Mucosa of descending colon (tissue), 3 donors: Measurements from ENCODE around the gene APOBEC3H. TPM values are rescaled to one million over a fixed set of nuclear protein-coding genes. Genes with fewer than 3 reads are reported as not detected.
"Not testable (repeated sequence)": the region's sequence is repeated elsewhere in the genome, so short reads cannot be mapped to it uniquely, and the experiment has no call there.

ENCODE experiments used
- ATAC-seq: fragments of 200-7000 bp; cut with Tn5 transposase; one replicate; pipeline ENCODE4 v1.9.1; 2020; ENCODE audit warnings: mild to moderate bottlenecking, moderate library complexity
- DNase-seq, 3 donors: peaks; one replicate each; pipeline ENCODE4 v3.0.0-alpha.2; 2020
- H3K36me3 ChIP-seq: fragments of 200-600 bp; one replicate; pipeline ENCODE4 v1.8.0; 2021; ENCODE audit warnings: low read depth, mild to moderate bottlenecking
- H3K4me1 ChIP-seq: fragments of 200-600 bp; one replicate; pipeline ENCODE4 v1.8.0; 2021; ENCODE audit warnings: low read depth, mild to moderate bottlenecking
- H3K4me3 ChIP-seq: fragments of 200-600 bp; one replicate; pipeline ENCODE4 v1.8.0; 2021; ENCODE audit warnings: mild to moderate bottlenecking
- H3K9me3 ChIP-seq: fragments of 200-600 bp; one replicate; pipeline ENCODE4 v1.8.0; 2021; ENCODE audit warnings: mild to moderate bottlenecking
- intact Hi-C, 2 donors: fragments of 100-400 bp; cut with DNase I in 1 of 2; cut with micrococcal nuclease in 1 of 2; formaldehyde crosslinking; loops; one replicate each; pipeline versions ENCODE4 v1.11.0 to v1.11.1; 2022; cut with DNase I, micrococcal nuclease
- long read RNA-seq, 2 donors: library from polyadenylated mRNA; unstranded; transcript quantifications; one replicate each; pipeline ENCODE4 v2.0.0, GENCODE V29; 2019 to 2021
- total RNA-seq, 3 donors: library from RNA; stranded (reverse); fragmentation: NEBNext Ultra II Directional in 2 of 3; extraction: Animal tissue kit (Norgen Biotek cat#: 25700) in 2 of 3; gene quantifications; one replicate each; pipeline versions ENCODE4 v1.2.1 to v1.2.4, GENCODE V29; 2021 to 2023
- TF ChIP-seq, protein P1 (sequence below): fragments of 200-600 bp; IDR thresholded peaks from one replicate; pipeline ENCODE4 v1.8.0; 2022; ENCODE audit warnings: antibody characterized with exemption, mild to moderate bottlenecking
- donor health status: DM: no; HTN: no; CAD: no; lungs with moderate emphysema.
- donor health status: DM: no; HTN: no; CAD: no.
- donor health status: DM: no; HTN: yes; CAD: no.

The APOBEC3H gene
- total RNA-seq: under 1 TPM in 1 of 3 donors, not detected in 2; 0.51 TPM
- long read RNA-seq, donor 1: 0 reads
- long read RNA-seq, donor 2: 0 reads

DNA sequence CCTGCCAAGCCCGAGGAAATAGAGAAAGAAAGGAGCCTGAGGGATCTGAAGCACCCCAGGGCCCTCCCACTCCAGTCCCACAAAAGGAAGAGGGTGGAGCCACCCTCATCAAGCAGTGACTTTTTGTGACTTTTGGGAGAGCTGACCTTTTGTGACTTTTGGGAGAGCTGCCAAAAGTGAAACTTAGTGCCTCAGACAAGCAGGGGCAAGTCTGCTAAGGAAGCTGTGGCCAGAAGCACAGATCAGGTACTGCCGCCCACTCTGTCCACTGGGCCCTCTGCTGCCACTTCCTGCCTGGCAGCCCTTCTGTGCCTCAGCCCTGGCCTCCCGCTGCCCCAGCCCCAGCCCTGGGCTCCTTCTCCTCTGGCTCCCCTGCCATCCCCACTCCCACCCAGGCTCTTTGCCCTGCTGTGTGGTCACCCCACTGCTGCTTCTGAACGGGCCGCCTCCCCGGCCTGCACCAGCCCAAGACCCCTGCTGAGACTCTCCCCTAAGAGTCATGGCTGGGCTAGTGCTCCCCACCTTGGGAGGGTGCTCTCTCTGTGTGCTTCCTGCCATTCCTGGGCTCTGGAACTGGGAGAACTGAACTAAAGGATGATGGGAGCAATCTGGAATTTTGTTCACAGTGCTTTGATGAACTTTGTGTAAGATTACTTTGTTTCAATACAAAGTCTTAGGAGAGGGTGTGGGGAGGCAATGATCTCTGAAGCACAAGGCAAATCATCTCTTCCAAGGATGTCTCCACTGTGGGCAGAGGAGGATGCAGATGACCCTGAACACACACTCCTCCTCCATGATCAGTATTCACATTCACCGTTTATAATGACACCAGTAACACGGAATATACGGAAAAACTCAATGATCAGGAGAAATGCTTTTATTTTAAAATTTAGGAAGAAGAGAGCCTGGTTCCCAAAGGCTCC lies at the start of gene APOBEC3H:
Gene APOBEC3H (plus strand): TSS at position 147 of the 923 bp plus-strand sequence. CDS start 3,035 bp downstream, outside the sequence.
- no peaks in the 10 kb centered on the region for H3K4me1 ChIP-seq
- peak in 1 of 3 donors; percentile 66 for DNase-seq
- ATAC-seq: peak; percentile 64
- no peak within 1 kb of the TSS for H3K4me3 ChIP-seq
- intact Hi-C loops: no loop called here
- no peaks in the 10 kb centered on the region for H3K9me3 ChIP-seq
- TF ChIP-seq, protein P1, sequence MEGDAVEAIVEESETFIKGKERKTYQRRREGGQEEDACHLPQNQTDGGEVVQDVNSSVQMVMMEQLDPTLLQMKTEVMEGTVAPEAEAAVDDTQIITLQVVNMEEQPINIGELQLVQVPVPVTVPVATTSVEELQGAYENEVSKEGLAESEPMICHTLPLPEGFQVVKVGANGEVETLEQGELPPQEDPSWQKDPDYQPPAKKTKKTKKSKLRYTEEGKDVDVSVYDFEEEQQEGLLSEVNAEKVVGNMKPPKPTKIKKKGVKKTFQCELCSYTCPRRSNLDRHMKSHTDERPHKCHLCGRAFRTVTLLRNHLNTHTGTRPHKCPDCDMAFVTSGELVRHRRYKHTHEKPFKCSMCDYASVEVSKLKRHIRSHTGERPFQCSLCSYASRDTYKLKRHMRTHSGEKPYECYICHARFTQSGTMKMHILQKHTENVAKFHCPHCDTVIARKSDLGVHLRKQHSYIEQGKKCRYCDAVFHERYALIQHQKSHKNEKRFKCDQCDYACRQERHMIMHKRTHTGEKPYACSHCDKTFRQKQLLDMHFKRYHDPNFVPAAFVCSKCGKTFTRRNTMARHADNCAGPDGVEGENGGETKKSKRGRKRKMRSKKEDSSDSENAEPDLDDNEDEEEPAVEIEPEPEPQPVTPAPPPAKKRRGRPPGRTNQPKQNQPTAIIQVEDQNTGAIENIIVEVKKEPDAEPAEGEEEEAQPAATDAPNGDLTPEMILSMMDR: no peak
- H3K36me3 ChIP-seq: no peaks in the 10 kb centered on the region

DNA sequence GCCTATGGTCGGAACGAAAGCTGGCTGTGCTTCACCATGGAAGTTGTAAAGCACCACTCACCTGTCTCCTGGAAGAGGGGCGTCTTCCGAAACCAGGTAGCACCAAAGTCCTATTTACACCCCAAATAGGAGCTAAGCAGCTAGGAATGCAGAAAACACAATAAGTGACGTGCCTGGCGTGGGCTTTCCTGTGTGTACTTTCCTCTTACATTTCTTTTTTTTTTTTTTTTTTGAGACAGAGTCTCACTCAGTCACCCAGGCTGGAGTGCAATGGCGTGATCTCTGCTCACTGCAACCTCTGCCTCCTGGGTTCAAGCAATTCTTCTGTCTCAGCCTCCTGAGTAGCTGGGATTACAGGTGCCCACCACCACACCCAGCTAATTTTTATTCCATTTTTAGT lies 47.6 kb upstream of the APOBEC3H start:
- intact Hi-C loops: not testable (repeated sequence)

DNA sequence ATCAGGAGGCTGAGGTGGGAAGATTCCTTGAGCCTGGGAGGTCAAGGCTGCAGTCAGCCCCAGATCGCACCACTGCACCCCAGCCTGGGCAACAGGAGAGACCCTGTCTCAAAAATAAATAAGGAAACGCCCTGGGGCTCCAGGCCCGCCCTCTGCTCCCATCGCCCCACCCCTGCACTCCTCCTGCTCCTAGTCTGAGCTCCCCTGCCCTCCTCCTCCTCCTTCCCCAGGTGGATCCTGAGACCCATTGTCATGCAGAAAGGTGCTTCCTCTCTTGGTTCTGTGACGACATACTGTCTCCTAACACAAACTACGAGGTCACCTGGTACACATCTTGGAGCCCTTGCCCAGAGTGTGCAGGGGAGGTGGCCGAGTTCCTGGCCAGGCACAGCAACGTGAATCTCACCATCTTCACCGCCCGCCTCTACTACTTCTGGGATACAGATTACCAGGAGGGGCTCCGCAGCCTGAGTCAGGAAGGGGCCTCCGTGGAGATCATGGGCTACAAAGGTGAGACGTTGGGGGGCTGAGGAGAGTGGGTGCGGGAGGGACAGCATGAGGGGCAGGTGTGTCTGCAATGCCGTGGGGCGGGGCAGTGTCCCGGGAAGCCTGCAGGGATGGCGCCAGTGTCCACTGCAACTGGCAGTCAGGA lies 45.1 kb upstream of the APOBEC3H start:
- ATAC-seq, H3K9me3 ChIP-seq, H3K4me1 ChIP-seq, DNase-seq, H3K4me3 ChIP-seq, H3K36me3 ChIP-seq, intact Hi-C loops: not testable (repeated sequence)

More for the DNA sequence above, 47.6 kb upstream of the APOBEC3H start:
- not testable (repeated sequence) for H3K36me3 ChIP-seq, H3K4me1 ChIP-seq, ATAC-seq, H3K9me3 ChIP-seq, DNase-seq, H3K4me3 ChIP-seq

DNA sequence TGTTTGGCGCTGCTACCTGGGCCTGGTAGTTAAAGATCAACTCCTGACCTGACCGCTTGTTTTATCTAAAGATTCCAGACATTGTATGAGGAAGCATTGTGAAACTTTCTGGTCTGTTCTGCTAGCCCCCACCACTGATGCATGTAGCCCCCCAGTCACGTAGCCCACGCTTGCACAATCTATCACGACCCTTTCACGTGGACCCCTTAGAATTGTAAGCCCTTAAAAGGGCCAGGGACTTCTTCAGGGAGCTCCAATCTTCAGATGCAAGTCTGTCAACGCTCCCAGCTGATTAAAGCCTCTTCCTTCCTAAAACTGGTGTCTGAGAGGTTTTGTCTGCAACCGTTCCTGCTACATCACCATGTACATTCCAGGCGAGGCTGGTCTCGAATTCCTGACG lies 41.4 kb upstream of the APOBEC3H start:
- intact Hi-C loops: no loop called here
- Histone ChIP-seq H3K4me1 (no peaks in the 10 kb centered on the region), H3K36me3 (no peaks in the 10 kb centered on the region), H3K4me3 (no peak overlapping the region), H3K9me3 (no peaks in the 10 kb centered on the region)
- ATAC-seq: no peak
- no peak for DNase-seq
- TF ChIP-seq, protein P1: no peak

DNA sequence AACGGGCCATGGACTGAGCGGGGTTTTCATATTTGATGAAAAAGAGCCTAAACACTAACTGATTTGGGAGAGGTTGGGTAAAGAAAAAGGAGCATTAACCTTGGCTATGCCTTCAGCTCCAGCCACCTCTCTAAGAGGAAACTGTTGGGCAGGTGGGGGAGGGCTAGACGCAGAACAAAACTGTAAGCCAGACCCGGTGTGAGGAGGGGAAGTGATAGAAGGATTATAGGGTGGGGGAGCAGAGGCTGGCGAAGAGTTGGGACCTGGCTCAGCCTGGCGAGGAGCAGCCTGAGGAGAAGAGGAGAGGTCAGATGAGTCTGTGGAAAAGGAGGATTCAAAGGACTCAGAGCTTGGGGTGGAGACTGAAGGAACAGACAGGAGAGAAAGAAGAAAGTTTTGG lies 35.8 kb upstream of the APOBEC3H start:
- H3K9me3 ChIP-seq, H3K4me1 ChIP-seq, H3K4me3 ChIP-seq, intact Hi-C loops, DNase-seq, ATAC-seq, H3K36me3 ChIP-seq: not testable (repeated sequence)

DNA sequence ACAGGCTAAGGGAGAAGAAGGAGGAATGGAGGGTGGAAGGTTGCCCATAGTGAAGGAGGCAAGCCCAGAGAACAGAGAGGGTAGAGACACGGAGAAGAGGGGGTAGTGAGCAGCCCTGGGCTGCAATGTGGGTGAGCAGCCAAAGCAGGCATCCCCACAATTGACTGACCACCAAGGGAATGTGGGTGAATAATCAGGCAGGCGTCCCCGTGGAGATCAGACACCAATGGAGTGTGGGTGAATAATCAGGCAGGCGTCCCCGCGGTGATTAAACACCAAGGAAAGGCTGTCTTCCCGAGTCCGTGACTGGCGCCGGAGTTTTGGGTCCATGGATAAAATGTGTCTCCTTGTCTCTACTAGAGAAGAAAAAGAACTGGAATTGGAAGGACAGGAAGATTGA lies 35.1 kb upstream of the APOBEC3H start:
- H3K36me3 ChIP-seq, H3K4me3 ChIP-seq, H3K9me3 ChIP-seq, ATAC-seq, H3K4me1 ChIP-seq, intact Hi-C loops, DNase-seq: not testable (repeated sequence)

DNA sequence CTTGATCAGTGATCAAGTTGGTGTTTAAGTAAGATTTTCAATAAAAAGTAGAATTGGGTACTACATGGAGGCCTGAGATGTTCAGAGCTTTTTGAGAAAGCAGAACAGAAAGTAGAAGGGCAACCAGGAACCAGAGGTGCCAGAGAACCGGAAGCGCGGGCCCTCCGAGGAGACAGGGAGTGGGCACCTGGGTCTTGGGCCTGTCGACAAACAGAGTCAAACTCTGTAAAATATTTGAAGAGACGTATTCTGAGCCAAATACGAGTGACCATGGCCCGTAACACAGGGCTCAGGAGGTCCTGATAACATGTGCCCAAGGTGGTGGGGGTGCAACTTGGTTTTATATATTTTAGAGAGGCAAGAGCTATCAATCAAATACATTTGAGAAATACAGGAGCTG lies 33.1 kb upstream of the APOBEC3H start:
- H3K4me1 ChIP-seq, H3K36me3 ChIP-seq, H3K9me3 ChIP-seq, DNase-seq, intact Hi-C loops, H3K4me3 ChIP-seq: not testable (repeated sequence)
- ATAC-seq: peak; percentile 68

DNA sequence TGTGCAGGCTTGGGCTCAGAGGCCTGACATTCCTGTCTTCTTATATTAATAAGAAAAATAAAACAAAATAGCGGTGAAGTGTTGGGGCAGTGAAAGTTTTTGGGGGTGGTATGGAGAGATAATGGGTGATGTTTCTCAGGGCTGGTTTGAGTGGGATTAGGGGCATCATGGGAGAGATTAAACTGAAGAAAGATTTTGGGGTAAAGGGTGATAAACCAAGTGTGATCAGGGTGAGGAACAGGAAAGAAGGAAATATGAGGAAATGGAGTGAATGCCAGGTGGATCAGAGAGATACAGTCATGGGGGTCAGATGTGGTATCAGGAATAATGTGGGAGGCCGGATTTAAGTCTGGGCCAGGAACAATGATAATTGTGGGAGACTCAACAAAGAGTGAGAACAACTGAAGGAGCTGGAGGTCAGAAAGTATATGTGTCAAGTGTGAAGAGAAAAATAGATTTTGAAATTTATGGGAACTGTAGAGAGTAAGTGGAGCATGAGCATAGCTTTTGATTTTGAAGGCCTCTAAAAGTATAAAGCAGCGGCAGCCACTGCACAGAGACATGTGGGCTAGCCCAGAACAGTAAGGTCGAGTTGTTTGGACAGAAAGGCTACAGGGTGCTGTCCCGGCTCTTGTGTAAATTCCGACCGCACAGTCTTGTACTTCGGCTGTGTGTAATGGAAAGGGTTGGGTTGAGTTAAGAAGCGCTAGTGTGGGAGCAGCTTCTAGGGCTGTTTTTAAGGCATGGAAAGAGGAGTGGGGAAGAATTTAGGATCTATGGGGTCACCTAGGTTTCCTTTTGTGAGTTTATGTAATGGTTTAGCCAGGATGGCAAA lies 30.4 kb upstream of the APOBEC3H start:
- intact Hi-C loops, H3K36me3 ChIP-seq, DNase-seq, H3K9me3 ChIP-seq, H3K4me1 ChIP-seq, H3K4me3 ChIP-seq, ATAC-seq: not testable (repeated sequence)
